A549 treated with CpdA at 1 μM for 4 hours (cell line): ENCODE results near the gene ZBTB32. TPM values are rescaled to one million over a fixed set of nuclear protein-coding genes. Genes with fewer than 3 reads are reported as not detected.

Experiments used
- total RNA-seq: library from RNA; stranded (reverse); fragments of 200-300 nt; extraction: Qiagen RNA extraction; gene quantifications from 5 replicates; pipeline ENCODE4 v1.2.3, GENCODE V29; 2022; ENCODE audit warnings: low read depth

ZBTB32 gene, protein sequence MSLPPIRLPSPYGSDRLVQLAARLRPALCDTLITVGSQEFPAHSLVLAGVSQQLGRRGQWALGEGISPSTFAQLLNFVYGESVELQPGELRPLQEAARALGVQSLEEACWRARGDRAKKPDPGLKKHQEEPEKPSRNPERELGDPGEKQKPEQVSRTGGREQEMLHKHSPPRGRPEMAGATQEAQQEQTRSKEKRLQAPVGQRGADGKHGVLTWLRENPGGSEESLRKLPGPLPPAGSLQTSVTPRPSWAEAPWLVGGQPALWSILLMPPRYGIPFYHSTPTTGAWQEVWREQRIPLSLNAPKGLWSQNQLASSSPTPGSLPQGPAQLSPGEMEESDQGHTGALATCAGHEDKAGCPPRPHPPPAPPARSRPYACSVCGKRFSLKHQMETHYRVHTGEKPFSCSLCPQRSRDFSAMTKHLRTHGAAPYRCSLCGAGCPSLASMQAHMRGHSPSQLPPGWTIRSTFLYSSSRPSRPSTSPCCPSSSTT
- not detected in 5 replicates for total RNA-seq

DNA sequence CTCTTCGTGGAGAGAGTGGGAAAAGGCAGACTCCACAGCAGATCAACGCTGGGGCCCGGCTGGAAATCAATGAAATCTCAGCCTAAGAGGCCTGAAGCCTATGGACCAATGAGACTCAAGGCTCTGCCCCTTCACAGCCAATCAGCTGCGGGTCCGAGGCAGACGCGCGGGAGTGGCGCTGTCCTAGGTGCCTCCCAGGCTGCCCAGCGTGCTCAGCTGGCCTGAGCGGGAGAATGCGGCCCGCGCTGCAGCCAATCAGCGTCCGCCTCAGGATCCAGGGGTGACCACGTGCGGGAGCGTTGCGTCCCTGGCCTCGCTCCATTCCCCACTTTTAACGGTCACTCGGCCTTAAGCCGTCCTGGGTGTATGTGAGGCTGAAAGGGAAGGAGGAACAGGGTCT lies at the start of gene ZBTB32:
ZBTB32 (plus strand) TSS at position 341 of the 400 bp plus-strand sequence. CDS start 10,069 bp downstream, outside the sequence.

DNA sequence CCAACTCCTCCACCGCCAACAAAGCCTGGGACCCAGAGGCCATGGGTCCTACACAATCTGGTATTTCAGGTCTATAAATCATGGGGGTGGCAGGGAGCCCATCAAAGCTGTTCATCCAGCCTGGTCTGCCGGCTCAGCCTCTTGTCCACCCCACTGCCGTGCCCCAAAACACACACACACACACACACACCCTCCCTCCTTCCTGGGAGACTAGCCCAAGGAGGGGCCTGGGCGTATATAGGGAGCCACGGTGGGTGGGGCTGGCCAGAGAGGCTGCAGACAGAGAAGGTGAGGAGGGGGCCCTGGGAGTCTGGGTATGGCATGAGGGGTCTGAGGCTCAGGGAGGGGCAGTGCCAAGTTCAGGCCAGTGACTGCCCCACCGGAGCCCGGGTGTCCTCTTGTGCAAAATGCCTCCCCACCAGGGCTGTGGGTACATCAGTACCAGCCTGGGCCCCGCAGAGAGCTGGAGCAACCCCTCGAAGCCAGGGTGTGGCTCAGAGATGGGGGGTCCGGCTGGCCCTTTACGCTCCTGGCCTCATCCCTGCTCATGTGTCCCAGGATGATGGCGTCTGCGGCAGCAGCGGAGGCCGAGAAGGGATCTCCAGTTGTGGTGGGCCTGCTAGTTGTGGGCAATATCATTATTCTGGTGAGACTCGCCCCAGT lies 38.0 kb upstream of the ZBTB32 start, which contains the start of gene UPK1A:
UPK1A (plus strand) TSS at position 267 of the 663 bp plus-strand sequence; CDS start at position 563, 296 bp downstream.

DNA sequence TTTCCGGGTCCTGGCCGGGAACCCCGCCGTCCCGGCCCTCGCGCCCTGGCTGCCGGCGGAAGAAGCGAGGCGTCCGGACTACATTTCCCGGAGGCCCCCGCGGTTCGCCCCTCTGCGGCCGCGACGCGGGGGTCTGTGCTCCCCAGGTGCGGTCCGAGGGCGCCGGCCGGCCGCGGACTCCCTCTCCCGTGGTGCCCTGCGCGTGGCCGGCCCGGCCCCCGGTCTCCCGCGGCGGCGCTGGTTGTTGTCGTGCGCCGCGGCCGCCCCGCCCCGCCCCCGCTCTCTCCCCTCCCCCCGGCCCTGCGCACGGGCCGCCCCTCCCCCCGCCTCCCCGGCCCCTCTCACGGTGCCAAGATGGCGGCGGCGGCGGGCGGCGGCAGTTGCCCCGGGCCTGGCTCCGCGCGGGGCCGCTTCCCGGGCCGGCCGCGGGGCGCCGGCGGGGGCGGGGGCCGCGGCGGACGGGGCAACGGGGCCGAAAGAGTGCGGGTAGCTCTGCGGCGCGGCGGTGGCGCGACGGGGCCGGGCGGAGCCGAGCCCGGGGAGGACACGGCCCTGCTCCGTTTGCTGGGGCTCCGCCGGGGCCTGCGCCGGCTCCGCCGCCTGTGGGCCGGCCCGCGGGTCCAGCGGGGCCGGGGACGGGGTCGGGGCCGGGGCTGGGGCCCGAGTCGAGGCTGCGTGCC lies 13.4 kb downstream of the ZBTB32 start, which contains the start of gene KMT2B:
KMT2B (plus strand) TSS at position 339 of the 680 bp plus-strand sequence; CDS start at position 355, 16 bp downstream.

DNA sequence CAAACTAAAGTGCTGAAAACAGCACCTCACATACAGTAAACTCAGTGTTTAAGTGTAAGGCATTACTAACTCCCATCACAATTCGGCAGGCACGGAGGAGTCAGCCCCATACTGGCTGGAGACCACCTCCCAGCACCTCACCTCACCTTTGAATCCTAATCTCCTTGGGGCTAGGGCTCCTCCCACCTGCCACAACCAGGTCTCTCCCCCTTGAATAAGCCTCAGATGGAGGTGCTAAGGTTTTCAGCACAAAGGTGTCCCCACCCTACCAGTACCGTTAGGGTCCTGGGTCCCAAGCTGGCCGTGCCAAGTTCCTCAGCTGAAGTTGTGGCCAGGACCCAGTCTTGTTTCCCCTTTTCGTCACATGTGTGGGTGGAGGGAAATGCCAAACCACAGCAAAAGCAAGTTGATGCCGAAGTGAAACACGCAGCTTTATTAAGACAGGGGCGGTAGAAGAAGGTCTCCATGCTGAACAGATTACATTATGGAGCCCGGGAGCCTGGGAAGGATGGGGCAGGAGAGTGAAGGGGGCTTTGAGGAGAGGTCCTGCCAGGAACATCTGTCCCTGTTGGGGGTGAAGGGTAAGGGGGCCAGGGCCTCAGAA lies 37.9 kb downstream of the ZBTB32 start, which contains the start of gene IGFLR1:
IGFLR1 (minus strand) TSS at position 332 of the 604 bp plus-strand sequence. CDS start 1,272 bp downstream, outside the sequence.

DNA sequence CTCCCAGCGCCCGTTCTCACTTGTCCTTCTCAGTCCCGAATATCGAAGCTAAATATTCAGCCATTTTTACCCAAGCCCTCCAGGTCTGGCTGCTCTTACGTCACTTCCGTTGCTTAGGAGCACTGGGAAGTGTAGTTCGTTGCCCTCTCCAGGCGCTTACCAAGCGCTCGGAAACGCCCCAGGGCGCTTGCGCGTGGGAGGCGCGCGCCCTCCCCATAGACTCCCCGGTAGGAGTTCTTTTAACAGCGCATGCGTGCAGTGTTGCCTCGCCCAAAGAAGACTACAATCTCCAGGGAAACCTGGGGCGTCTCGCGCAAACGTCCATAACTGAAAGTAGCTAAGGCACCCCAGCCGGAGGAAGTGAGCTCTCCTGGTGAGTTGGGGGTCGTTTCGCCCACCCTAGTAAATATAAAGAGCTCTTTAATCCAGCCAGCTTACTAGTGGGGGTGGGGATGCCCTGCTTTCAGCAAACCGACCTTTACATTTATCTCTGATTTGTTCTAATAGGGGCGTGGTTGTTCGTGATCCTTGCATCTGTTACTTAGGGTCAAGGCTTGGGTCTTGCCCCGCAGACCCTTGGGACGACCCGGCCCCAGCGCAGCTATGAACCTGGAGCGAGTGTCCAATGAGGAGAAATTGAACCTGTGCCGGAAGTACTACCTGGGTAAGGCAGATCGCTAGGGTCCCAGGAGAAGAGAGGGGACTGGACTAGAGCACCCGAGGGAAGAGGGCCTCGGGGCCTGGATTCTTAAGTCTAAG lies 41.1 kb downstream of the ZBTB32 start, which contains the start of the genes PSENEN and U2AF1L4:
PSENEN (plus strand) TSS at position 324 of the 759 bp plus-strand sequence; CDS start at position 604, 280 bp downstream.
U2AF1L4 (minus strand) TSS at position 91 of the 759 bp plus-strand sequence; CDS start at position 64, 27 bp downstream.

DNA sequence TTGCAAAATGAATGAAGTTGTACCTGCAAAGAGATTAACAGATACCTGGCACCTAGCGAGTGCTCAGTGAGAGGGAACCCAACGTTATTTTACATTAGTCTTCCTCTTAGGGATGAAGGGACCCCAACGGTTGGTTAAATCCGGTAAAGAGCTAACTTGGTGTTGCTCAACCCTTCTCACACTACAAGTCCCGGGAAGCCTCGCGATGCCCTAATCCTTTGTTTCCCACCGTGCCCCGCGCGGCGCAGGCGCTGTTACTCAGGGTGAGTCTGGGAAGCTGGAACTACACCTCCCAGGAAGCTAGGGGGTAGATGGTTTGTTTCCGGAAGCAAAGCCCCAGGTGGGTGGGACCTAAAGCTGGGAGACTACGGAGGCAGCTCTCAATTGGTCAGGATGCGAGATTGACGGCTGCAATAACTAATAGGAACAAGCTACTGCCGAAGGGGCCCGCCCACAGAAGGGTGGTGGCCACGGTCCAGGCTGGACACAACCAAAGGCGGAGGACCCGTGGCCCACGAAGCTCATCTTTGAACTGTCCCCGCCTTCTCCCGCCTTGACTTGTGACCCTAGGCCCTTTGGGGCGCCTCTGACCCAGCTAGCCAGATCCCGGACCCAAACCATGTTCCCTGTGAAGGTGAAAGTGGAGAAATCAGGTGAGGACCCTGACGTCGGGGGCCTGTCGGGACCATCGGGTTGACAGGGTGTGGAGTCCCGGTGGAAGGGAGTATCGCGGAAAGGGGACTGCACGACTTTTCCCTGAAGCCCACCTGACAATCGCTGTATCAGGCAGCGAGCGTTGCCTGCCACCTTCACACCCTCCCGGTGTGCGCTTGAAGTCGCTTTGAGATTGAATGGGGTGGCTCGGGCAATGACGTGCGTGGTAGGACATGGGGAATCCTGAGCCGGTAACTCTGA lies 44.0 kb downstream of the ZBTB32 start, which contains the start of gene LIN37:
LIN37 (plus strand) TSS at position 471 of the 915 bp plus-strand sequence; CDS start at position 620, 149 bp downstream.

DNA sequence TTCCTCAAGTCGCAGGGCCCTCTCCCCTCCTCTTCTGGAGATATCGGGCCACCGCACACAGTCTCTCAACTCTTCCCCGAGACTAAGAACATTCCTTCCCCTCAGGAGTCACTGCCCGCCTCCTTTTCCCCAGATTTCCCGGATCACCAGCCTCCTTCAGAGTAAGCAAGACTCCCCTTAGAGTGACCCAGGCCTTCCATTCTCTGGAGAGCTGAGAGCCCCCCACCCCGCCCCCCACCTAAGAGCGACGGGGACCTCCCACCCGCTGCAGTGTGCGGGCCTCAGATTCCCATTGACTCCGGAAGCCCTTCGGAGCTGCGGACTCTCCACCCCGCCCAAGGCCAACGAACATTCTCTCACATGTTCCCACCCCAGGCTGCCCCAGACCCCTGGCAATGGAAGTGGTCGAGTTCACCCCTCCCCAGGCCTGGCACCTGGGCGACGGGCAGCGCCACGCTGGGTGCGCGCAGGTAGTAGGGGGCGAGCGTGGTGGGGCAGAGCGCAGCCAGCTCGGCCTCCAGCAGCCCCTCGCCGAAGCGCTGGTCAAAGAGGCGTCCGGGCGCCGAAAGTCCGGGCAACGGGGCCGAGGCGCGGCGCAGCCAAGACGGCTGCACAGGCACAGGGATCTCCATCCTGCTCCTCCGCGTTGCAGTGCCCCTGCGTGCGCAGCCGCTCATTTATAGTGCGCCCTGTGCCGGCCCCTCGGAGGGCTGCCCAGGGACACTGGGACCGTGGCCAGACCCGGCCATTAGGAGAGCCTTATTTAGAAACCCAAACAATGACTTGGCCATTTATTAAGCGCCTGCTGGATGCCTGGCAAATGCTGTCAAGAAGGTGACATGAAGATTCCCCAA lies 52.2 kb downstream of the ZBTB32 start, which contains the start of gene HSPB6:
HSPB6 (minus strand) TSS at position 653 of the 854 bp plus-strand sequence; CDS start at position 632, 21 bp downstream.

DNA sequence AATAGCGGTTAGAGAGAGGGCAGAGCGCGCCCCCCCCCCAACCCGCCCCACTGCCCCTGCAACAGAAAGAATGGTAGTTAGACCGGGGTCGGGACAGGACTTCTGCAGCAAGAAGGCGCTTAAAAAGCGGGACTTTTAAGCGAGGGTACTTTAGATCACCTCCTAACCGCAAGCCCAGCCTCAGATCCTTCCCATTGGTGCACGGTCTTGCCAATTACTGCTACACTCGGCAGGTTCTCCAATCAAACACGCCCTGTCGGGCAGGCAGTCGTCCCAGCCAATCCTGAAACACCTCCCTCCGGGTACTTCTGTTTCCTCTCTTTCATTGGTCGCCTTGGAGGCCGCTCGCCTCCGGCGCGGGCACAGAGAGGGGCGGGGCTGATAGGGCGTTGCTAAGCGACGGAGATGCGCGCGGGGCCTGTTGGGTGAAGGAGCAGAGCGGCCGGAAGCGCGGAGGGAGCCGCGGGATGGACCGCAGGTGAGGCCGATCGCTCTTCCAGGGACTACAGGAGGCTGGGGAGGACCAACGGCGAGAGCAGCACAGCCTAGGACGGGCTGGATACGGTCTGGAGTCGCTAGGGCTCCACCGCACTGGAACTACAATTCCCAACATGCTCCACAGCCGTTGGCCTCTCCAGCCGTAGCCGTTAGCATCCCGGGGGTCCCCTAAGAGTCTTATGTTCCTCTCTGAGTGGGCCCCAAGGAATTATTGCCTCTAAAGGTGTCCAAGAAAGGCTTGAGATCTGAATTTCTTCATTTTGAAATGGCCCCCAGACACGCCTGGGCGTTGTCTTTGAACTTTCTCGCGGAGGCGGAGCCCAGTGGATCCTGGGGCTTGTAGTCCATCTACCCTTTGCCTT lies 53.6 kb downstream of the ZBTB32 start, which contains the start of gene PROSER3:
PROSER3 (plus strand) TSS at position 428 of the 860 bp plus-strand sequence; CDS start at position 468, 40 bp downstream.

Other genes with a start within 250 kb of the ZBTB32 start
- not detected in 5 replicates for gene KRTDAP, start 214.1 kb upstream of the ZBTB32 start, total RNA-seq
- gene DMKN, start 190.9 kb upstream of the ZBTB32 start, total RNA-seq, result 30.7 to 39.2 TPM (median 32.3 TPM) in 5 replicates
- gene SBSN, start 176.2 kb upstream of the ZBTB32 start, total RNA-seq, result 3.3 to 4.8 TPM (median 3.7 TPM) in 5 replicates
- not detected in 5 replicates for gene GAPDHS, start 171.1 kb upstream of the ZBTB32 start, total RNA-seq
- gene TMEM147, start 158.9 kb upstream of the ZBTB32 start, total RNA-seq, result 333 to 446 TPM (median 432 TPM) in 5 replicates
- 0.01 TPM in 1 of 5 replicates, not detected in the others for gene ATP4A, start 140.9 kb upstream of the ZBTB32 start, total RNA-seq
- gene PMIS2, start 118.4 kb upstream of the ZBTB32 start, total RNA-seq, result not detected in 5 replicates
- gene HAUS5, start 91.8 kb upstream of the ZBTB32 start, total RNA-seq, result 12.9 to 17.2 TPM (median 14.8 TPM) in 5 replicates
- gene RBM42, start 75.5 kb upstream of the ZBTB32 start, total RNA-seq, result 143 to 210 TPM (median 201 TPM) in 5 replicates
- gene ETV2, start 62.8 kb upstream of the ZBTB32 start, total RNA-seq, result 1.5 to 2.6 TPM (median 2.4 TPM) in 5 replicates
- gene COX6B1, start 56.2 kb upstream of the ZBTB32 start, total RNA-seq, result 1,280 to 1,484 TPM (median 1,422 TPM) in 5 replicates
- 0.62 to 1.1 TPM (median 0.86 TPM) in 5 replicates for gene UPK1A, start 38.0 kb upstream of the ZBTB32 start, total RNA-seq
- 51.4 to 66.0 TPM (median 58.9 TPM) in 5 replicates for gene KMT2B, start 13.4 kb downstream of the ZBTB32 start, total RNA-seq
- gene IGFLR1, start 37.9 kb downstream of the ZBTB32 start, total RNA-seq, result 9.3 to 12.6 TPM (median 11.0 TPM) in 5 replicates
- gene U2AF1L4, start 40.9 kb downstream of the ZBTB32 start, total RNA-seq, result 26.6 to 28.4 TPM (median 27.0 TPM) in 5 replicates
- gene PSENEN, start 41.1 kb downstream of the ZBTB32 start, total RNA-seq, result 278 to 327 TPM (median 289 TPM) in 5 replicates
- gene LIN37, start 44.0 kb downstream of the ZBTB32 start, total RNA-seq, result 17.4 to 27.7 TPM (median 23.3 TPM) in 5 replicates
- gene HSPB6, start 52.5 kb downstream of the ZBTB32 start, total RNA-seq, result 0.26 to 0.50 TPM (median 0.38 TPM) in 5 replicates
- 23.9 to 34.7 TPM (median 27.4 TPM) in 5 replicates for gene PROSER3, start 53.6 kb downstream of the ZBTB32 start, total RNA-seq
- 3.5 to 8.1 TPM (median 5.6 TPM) in 5 replicates for gene ARHGAP33, start 71.0 kb downstream of the ZBTB32 start, total RNA-seq
- 0.17 to 0.50 TPM (median 0.25 TPM) in 5 replicates for gene PRODH2, start 108.3 kb downstream of the ZBTB32 start, total RNA-seq
- gene NPHS1, start 147.9 kb downstream of the ZBTB32 start, total RNA-seq, result 0.41 to 0.83 TPM (median 0.49 TPM) in 5 replicates
- 0.47 to 0.65 TPM (median 0.51 TPM) in 5 replicates for gene KIRREL2, start 152.4 kb downstream of the ZBTB32 start, total RNA-seq
- gene APLP1, start 164.0 kb downstream of the ZBTB32 start, total RNA-seq, result 66.5 to 99.5 TPM (median 89.7 TPM) in 5 replicates
- 6.9 to 9.4 TPM (median 8.2 TPM) in 5 replicates for gene NFKBID, start 196.0 kb downstream of the ZBTB32 start, total RNA-seq
- gene HCST, start 198.0 kb downstream of the ZBTB32 start, total RNA-seq, result 0.40 to 0.81 TPM (median 0.57 TPM) in 4 of 5 replicates, not detected in the other
- gene TYROBP, start 203.7 kb downstream of the ZBTB32 start, total RNA-seq, result not detected in 5 replicates
- 16.7 to 26.3 TPM (median 20.5 TPM) in 5 replicates for gene LRFN3, start 231.8 kb downstream of the ZBTB32 start, total RNA-seq